Peyer's patch (tissue), 4 donors: ENCODE data around the gene CDH6.

Source experiments
- CTCF ChIP-seq, 6 experiments: fragments of 450-650 bp in 4 of 6; fragments of 200-600 bp in 2 of 6; sonication (generic) in 1 of 6; IDR thresholded peaks; one replicate each; pipeline ENCODE4 v1.5.1; 2017 to 2019; ENCODE audit warnings: antibody characterized with exemption in 6 of 6, mild to moderate bottlenecking in 3 of 6, moderate library complexity in 1 of 6
- POLR2A ChIP-seq, 2 donors: fragments of 450-650 bp; IDR thresholded peaks; one replicate each; pipeline ENCODE4 v1.5.1; 2017; ENCODE audit warnings: antibody characterized with exemption in 2 of 2, mild to moderate bottlenecking in 2 of 2, moderate library complexity in 2 of 2

- no peak for TF ChIP-seq CTCF (IDR thresholded peaks at IDR 0.05)
- TF ChIP-seq POLR2A (IDR thresholded peaks at IDR 0.05): no peak
These were observed 153.5 kb downstream of the CDH6 start for GRCh38 chr5:31346896-31347551.
